ENCODE measurements around the gene UBTFL1. TPM values are rescaled to one million over a fixed set of nuclear protein-coding genes. Genes with fewer than 3 reads are reported as not detected.
"Not testable (repeated sequence)": the region's sequence is repeated elsewhere in the genome, so short reads cannot be mapped to it uniquely, and the experiment has no call there.

UBTFL1 gene
- total RNA-seq (2014; rRNA removed; shearing (Covaris generic)), result not detected in 2 replicates
- not detected in 2 replicates for polyA plus RNA-seq (2014; cell fraction: nucleus; rRNA removed)

GRCh38 chr11:90085650-90086049 lies at the start of gene UBTFL1:
TSS of gene UBTFL1 (plus strand) at chr11:90085950. CDS start at chr11:90085950, 0 bp downstream.
- DNase-seq (ENCODE audit: extremely low read depth, low read depth), result not testable (repeated sequence)

GRCh38 chr11:90051591-90052209 lies 34.0 kb upstream of the UBTFL1 start:
- DNase-seq (ENCODE audit: extremely low read depth, low read depth), result not testable (repeated sequence)

- not testable (repeated sequence) for DNase-seq (ENCODE audit: extremely low read depth, low read depth)
These were observed 33.4 kb upstream of the UBTFL1 start for GRCh38 chr11:90052311-90052710.

- DNase-seq (ENCODE audit: extremely low read depth, low read depth), result not testable (repeated sequence)
These were observed 32.2 kb upstream of the UBTFL1 start for GRCh38 chr11:90053545-90053944.

- DNase-seq (ENCODE audit: extremely low read depth, low read depth), result not testable (repeated sequence)
These were observed 3.0 kb downstream of the UBTFL1 start for GRCh38 chr11:90088731-90089130.

- not testable (repeated sequence) for DNase-seq (ENCODE audit: extremely low read depth, low read depth)
These were observed 9.6 kb downstream of the UBTFL1 start for GRCh38 chr11:90095230-90095924.

- not testable (repeated sequence) for DNase-seq (ENCODE audit: extremely low read depth, low read depth)
These were observed 12.5 kb downstream of the UBTFL1 start for GRCh38 chr11:90098261-90098660.

GRCh38 chr11:90100431-90100830 lies 14.7 kb downstream of the UBTFL1 start:
- no peak for DNase-seq (ENCODE audit: extremely low read depth, low read depth)

- no peak for DNase-seq (ENCODE audit: extremely low read depth, low read depth)
These were observed 27.8 kb downstream of the UBTFL1 start for GRCh38 chr11:90113541-90113940.

- no peak for DNase-seq (ENCODE audit: extremely low read depth, low read depth)
These were observed 34.4 kb downstream of the UBTFL1 start for GRCh38 chr11:90120191-90120590.

GRCh38 chr11:90124371-90124770 lies 38.6 kb downstream of the UBTFL1 start:
- DNase-seq (ENCODE audit: extremely low read depth, low read depth), result no peak

GRCh38 chr11:90124946-90125345 lies 39.2 kb downstream of the UBTFL1 start:
- no peak for DNase-seq (ENCODE audit: extremely low read depth, low read depth)

- no peak for DNase-seq (ENCODE audit: extremely low read depth, low read depth)
These were observed 48.1 kb downstream of the UBTFL1 start for GRCh38 chr11:90133560-90134477.

GRCh38 chr11:90134478-90135003 lies 48.8 kb downstream of the UBTFL1 start, which contains the start of gene NAALAD2:
TSS of gene NAALAD2 (plus strand) at chr11:90134663. CDS start at chr11:90134759, 96 bp downstream.
- DNase-seq (ENCODE audit: extremely low read depth, low read depth), result no peak

- no peak for DNase-seq (ENCODE audit: extremely low read depth, low read depth)
These were observed 49.3 kb downstream of the UBTFL1 start for GRCh38 chr11:90135016-90135415.

Small RNA genes within 50 kb of the gene (small RNA-seq; reads per million reads assigned to genes)
- gene AP000827.1, result 0 reads per million in 2 experiments
- 0 reads per million in 2 experiments for gene RF00275

Other genes starting within 250 kb of the UBTFL1 start
- gene TRIM64B, start 207.5 kb upstream of the UBTFL1 start, total RNA-seq (2014; rRNA removed; shearing (Covaris generic)), result not detected in 2 replicates
- 0.17 TPM in 1 of 2 replicates, not detected in the other for gene TRIM49D1, start 163.7 kb upstream of the UBTFL1 start, total RNA-seq (2014; rRNA removed; shearing (Covaris generic))
- gene TRIM49D2, start 161.9 kb upstream of the UBTFL1 start, total RNA-seq (2014; rRNA removed; shearing (Covaris generic)), result not detected in 2 replicates
- gene TRIM64, start 119.9 kb upstream of the UBTFL1 start, total RNA-seq (2014; rRNA removed; shearing (Covaris generic)), result not detected in 2 replicates
- not detected in 2 replicates for gene TRIM49C, start 54.8 kb upstream of the UBTFL1 start, total RNA-seq (2014; rRNA removed; shearing (Covaris generic))
- not detected in 2 replicates for gene NAALAD2, start 48.7 kb downstream of the UBTFL1 start, total RNA-seq (2014; rRNA removed; shearing (Covaris generic))
- 33.8 and 37.5 TPM in 2 replicates for gene CHORDC1, start 137.1 kb downstream of the UBTFL1 start, total RNA-seq (2014; rRNA removed; shearing (Covaris generic))

All from NCI-H460 (cell line).